Measurements from ENCODE around the gene FEZ2.

The FEZ2 gene

DNA sequence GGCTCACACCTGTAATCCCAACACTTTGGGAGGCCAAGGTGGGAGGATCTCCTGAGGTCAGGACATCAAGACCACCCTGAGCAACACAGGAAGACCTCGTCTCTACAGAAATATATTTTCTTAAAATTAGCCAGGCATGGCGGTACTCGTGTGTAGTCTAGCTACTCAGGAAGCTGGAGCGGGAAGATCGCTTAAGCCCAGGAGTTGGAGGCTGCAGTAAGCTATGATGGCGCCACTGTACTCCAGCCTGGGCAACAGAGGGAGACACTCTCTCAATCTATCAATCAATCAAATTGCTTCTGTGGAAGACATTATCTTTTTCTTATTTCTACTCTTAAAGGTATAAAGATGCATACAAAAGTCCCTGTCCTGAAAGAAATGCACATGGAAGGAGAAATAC lies 11.3 kb downstream of the FEZ2 start:
- no peak for DNase-seq

DNA sequence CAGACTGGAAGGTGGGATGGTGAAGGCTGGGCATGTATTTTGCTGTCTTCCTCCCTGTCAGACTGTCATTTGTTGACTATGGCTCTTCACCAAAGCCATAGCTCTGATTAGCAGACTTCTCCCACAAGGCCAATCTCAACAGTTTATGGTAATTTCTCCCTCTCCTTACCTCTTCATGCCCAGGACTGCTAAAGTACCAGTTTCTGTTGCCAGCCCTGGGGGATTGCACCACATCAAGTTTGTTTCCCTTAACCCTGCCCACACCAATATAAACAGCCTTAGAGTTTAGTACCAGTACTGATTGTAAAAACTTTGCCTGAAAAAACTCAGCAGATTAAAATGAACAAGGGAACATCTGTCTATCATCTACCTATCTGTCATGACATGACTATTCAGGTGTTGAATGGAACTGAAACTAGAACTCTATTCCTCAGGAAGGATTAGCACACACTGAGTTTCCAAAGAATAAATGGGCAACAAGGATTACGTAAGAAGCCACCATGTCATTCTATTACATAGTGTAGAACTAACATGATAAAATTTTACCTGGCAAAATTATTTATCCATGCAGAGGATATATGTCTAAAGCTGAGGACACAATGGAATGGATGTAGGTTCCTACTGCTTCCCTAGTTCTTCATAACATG lies 13.7 kb downstream of the FEZ2 start:
- DNase-seq = no peak

DNA sequence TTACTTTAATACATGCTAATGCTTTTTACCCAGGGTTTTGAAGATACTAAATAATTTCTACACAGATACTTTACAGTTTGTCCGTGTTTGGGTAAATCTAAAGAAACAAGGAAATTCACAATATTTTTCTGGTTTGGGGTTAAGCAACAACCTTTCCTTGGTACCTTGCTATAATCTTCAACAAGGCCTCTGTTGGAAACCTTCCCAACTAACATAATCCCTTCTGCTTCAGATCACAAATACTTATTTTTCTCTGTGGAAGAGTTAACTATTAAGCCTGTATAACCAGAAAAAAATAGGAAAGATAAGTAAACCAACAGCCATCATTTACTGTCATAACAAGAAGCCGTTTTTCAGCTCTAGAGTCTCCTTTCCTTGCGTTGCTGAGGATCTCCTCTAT lies 15.0 kb downstream of the FEZ2 start:
- no peak for DNase-seq

DNA sequence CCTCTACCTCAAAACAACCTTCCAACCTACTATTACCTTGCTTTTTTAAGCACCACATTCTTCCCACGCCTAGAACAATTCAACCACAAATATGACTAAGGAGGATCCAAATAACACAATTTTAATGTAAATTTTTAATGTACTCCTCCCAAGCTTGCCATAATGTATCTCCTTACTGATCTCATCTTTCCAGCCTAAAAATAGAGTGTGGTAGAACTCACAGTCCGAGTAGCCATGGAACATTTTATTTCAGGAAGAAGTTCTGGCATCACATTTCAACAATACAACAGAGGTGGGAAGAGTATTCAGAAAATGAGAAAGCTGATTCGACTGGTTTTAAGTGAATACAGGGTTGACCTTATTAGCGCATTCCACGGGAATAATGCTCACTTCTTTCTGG lies 15.4 kb downstream of the FEZ2 start:
- no peak for DNase-seq

DNA sequence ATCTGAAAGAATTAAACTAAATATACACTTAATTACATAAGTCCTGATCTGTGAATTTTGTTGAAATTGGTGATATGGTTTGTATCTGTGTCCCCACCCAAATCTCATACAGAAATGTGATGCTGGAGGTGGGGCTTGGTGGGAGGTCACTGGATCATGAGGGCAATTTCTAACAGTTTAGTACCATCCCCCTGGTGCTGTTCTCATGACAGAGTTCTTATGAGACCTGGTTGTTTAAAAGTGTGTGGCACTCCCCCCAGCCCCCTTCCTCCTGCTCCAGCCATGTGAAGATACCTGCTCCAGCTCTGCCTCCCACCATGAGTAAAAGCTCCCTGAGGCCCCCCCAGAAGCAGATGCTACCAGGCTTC lies 18.7 kb downstream of the FEZ2 start:
- no peak for DNase-seq

DNA sequence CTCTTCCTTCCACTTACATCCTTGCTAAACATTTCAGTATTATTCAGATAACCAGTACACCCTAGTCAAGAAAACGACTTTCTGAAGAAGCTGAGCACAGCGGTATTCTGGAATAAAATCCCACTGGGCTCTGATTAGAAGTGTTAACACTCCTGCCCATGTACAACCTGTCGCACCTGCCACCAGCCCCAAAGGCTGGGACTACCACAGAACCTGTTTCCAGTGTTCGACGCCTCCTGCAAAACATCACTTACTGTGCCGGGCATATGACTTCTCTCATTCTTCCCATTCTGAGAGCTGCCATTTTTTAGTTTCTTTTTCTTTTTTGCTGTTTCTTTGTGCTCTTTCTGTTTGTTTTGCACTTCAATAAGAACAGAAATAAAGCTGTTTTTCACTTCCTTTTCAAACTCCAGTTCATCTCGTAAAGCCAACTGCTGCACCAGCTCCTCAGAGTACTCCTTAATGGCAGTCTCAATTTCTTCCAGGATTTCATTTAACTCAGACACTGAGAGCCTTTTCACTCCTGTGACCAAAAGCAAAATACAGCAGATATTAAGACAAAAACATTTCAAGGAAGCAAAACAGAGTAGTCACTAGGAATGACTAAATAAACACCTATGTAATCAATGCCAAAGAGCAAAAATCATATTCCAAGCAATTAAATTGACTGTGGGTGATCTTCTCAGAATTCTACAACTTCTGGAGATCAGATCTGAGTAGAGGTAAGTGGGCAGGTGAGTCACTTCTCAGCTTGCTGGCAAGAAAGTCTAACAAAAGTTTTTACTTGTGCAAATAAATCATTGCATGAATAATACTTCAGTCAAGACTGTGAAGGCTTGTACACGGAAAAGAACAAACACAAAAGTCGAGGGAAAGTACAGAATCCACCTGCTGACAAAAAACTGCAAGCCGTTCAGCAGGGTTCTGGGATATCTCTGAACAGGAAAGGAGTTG lies 19.3 kb downstream of the FEZ2 start:
- no peak for DNase-seq

DNA sequence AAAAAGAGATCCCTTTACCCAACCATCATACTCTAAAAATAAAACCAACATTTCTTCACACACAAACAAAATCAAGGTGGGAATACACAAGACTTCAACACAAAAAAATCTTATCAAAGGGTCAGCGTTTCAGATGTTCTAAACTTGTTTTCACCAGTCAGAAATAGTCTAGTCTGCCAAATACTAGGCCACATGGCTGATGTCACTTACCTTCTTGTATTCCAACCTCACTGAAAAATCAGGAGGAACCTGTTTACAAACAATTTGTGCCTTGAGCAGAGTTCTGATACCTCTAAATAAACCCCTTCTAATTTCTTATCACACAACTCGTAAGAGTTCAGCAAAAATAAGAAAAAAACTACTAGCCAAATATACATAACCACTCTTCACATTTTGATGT lies 20.1 kb downstream of the FEZ2 start:
- no peak for DNase-seq

DNA sequence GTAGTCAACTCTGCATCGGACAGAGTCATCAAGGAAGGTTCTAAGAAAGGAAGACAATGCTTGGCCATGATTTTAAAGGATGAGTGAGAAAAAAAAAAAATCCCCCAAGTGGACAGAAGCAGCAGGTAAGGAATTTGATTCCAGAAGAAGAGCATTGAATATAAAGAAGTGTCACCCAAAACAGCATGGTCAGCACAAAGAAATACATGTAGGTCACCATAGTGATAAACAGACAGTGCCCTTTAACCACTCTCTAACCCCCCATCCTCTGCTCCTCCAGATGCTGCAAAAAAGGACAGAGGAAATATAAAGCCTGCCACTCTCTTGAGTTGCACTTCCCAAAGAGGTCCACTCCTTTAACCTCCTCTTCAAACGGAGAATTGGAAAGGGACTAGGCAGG lies 23.4 kb downstream of the FEZ2 start:
- DNase-seq = no peak

DNA sequence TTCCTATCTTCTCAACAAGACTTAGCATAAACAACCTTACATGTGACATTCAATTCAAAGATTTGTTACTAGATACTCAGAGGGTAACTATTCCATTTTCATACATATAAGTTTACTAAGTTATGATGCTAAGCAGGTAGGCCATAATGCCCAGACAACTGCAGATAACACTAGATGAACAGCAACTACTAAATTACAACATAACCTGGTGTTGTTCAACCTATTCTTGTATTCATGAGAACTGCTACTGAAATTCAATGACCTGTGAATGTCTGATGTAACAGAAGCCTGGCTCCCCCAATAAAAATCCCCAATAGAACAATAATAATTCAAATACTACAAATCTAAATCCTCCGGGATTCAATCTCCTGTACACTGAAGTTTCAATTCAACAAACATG lies 24.8 kb downstream of the FEZ2 start:
- DNase-seq = no peak

DNA sequence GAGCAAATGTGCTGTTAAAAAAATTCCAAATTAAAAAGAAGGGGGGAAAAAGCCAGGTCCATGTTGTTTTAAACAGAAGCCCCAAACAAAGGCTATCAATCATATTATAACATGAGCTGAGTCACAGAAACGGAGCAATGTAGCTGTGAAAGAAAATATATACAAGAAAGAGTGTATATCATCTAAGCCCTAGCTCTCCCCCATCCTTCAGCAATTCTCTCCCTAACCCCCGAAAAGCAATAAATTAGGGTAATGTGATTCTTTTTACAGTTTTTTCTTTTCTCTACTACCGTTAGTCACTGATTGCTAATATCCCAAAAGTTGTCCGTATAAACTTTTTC lies 25.3 kb downstream of the FEZ2 start:
- DNase-seq = no peak

DNA sequence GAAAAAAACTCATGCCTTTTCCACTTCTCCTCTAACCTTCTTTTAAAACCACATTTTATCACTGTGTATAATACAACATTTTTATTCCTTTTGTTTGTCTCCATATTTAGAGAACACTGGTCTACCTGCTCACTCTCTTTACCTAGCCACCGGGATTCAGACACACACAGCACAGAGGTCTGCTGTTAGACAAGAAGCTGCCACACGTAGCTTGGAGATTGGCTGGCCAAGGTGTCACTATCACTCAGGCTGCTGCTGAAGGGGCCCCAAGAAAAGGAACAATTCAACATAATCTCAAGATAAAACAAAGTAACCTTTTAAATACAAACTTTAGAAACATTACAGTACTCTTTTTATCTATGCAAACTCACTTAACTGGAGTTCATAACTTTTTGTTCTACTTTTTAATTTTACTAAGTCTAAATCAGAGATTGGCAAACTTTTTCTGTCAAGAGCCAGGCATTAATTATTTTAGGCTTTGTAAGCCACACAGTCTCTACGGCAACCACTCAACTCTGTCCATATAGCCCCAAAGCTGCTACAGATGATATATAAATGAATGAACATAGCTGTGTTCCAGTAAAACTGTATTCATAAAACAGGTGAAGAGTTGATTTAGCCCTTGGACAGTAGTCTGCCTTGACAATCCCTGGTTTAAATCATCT lies 25.8 kb downstream of the FEZ2 start:
- no peak for DNase-seq

DNA sequence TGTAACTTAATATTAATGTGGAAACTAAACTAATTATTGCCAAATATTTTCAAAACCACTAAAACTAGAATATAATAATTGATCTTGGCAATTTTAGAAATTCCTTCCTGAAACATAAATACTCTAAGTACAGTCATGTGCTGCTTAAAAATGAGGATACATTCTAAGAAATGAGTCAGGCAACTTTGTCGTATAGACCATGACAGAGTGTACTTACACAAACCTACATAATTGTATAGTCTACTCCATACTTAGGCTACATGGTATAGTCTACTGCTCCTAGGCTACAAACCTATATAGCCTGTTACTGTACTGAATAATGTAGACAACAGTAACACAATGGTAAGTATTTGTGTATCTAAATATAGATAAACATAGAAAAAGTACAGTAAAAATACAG lies 27.6 kb downstream of the FEZ2 start:
- no peak for DNase-seq

DNA sequence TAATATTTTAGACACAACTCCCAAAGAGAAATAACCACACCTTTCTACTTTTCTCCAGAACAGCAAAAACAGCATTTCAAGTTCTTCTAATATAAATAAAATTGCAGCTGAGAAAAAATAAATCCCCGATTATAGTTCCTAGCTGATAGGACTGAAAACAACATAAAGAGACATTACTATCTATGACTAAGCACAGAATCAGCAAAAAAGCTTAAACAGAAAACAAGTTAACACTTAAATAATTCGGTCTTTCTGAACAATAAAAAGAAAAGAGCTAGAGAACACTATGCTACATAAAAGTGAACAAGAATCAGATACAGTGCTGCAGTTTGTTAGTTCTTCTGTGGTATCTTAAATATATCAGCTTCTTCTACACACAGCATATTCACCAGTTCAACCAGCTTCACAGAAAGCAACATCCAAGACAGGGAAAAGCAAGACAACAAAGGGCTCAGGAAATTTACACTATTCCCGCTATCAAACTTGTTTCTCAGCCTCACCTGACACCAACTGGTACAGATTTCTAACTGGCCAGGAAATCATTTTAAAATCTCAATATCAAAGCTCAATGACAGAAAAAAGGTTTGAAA lies 28.6 kb downstream of the FEZ2 start:
- no peak for DNase-seq

DNA sequence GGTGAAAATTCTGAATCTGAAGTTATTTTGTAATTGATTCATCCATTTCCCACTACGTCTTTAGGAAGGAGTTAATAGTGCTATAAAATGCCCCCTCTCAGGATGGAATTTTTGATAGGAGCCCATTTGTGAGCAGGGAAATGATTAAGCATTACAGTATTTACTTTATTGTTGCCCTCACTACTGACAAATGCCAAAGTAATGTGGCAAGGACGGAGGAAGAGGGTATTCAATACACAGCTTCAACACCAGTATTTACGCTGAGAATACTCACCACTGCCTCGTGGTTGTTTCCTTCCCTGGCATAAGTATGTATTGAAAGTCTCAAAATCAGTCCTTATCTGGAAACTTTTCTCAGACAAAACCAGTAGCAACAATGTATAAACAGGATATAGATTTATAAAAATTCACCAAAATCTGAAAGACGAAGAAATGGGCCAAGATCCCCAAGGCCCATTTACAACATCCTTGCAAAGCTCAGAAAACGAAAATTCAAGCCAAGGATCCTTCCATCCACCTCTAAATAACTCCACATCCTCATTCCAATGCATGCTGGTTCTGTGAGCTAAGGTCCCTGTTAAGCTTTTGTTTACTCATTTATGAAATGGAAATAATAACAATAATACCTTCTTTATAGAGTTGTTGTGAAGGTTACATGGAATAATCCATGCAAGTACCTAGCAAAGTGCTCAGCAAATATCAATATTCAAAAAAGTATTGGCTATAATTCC lies 29.3 kb downstream of the FEZ2 start:
- no peak for DNase-seq

DNA sequence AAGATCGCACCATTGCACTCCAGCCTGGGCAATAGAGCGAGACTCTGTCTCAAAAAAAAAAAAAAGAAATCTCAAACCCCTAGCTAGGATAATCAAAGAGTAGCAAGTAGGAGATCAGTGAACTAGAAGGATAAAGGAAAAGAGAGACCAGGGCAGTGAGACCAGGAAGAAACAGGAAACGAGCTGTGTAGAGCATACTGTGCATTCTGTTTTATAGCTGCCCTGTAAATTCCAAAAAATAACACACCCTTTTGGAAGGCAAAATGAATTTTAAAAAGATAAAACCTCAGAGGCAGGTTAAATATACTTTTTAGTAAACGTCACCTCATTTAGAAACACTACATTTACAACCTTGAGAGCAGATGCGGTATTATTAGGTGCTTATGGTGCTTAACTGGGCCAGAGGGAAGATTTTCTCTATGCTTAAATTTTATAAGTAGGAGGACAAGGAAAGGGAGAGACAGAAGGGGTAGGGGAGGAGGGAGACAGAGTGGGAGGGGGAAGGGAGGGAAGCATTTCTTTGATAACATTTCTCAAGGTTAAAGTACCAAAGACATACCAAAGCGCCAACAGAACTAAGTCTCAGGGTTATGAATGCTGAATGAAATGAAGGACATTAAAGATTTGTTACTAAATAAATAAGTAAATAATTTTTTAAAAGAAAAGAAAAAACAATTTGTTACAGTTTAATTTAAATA lies 30.1 kb downstream of the FEZ2 start:
- DNase-seq = no peak

DNA sequence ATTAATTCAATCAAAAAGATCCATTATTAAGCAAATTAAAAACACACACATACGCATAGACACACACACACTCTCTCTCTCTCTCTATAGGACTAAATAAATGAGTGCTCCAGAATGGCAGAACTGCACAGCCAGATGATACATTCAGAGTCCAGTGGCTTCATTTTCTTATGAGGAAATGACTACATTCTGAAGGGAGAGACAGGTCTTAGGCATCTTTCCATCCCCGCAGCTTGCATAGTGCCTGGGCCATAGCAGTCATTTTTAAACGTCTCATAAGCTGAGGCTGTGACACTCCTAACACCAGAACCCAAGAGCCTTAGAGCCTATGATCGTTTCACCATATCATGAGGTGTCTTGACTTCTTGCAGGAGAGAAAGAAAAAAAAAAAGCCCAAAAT lies 31.1 kb downstream of the FEZ2 start:
- no peak for DNase-seq

DNA sequence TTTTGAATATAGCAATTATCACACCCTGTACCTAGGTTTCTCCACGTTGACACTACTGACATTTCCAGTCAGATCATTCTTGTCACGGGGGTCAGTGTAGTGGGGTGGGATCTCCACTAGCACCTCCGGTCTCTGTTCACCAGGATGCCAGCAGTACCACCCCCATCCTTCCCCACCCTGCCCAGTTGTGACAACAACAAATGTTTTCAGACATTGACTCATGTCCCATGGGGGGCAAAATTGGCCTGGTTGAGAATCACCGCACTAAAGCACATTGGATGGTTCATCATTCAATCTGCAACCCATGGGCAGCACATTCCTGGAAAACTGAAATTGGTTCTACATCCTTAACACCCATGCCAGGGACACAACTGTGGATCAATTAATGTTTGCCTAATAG lies 32.3 kb downstream of the FEZ2 start:
- no peak for DNase-seq

DNA sequence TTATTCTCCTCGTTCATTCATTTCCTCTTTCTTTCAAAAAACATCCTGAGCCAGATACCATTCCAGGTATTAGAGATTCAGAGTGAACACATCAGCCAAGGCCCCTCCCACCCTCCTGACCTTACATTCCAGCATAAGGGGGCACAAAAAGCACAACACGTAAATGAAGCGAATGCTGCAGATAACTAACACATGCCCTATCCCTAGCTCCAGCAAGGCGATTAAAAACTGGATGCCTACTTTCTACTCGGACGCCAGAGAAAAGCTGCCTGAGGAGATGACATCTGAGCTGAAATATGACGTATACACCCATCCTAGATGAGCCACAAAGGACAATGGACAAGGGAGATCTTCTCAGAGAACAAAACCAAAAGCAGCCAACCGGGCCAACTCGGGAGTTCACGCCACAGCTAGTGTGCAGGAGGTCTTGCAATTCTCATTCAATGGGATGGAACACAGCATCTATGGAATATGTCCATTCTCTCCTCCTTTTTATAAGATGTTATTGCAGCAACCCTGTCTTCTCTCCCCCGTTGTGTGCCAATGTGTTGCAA lies 33.5 kb downstream of the FEZ2 start:
- DNase-seq = no peak

DNA sequence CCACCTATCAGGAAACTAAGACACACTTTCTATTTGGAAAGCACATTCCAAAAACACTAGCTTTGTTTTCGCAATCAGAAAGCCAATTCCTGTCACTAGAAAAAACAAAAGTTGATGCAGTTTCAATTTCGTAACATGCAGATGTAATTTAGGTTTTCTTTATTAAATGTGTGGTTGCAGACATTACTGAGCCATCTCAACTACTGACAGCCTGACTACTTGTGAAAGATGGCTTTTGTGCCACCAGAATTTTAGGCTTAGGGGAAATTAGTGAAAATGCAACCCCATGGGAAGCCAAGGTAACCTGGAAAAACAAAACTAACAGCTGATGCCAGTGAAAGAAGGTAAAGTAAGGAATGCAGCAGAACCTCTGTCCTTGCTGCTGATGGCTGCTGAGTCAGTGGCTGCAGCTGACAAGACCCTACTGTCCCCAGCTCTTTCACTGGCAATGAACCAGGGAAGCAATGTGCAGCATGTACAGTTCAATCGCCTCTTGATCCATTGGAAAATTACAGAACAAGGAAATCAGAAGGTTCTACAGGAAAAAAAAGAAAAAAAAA lies 34.9 kb downstream of the FEZ2 start:
- DNase-seq = no peak

DNA sequence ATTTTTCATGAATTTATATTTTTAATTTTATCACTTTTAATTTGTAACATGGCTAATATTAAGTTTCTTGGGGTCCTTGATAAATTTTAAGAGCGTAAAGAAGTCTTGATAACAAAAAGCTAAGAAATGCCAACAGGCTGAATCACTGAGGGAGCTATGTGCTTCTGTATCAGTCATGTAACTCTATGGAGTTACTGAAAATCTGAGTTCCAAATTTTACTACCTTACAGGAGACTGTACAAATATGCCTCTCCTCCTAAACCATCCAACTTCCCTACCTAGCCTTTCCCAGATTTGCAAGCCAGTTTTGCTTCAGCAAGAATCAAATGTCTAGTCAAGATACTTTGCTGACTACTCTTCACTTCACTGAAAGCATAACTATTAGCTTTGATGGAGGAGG lies 35.7 kb downstream of the FEZ2 start:
- no peak for DNase-seq

DNA sequence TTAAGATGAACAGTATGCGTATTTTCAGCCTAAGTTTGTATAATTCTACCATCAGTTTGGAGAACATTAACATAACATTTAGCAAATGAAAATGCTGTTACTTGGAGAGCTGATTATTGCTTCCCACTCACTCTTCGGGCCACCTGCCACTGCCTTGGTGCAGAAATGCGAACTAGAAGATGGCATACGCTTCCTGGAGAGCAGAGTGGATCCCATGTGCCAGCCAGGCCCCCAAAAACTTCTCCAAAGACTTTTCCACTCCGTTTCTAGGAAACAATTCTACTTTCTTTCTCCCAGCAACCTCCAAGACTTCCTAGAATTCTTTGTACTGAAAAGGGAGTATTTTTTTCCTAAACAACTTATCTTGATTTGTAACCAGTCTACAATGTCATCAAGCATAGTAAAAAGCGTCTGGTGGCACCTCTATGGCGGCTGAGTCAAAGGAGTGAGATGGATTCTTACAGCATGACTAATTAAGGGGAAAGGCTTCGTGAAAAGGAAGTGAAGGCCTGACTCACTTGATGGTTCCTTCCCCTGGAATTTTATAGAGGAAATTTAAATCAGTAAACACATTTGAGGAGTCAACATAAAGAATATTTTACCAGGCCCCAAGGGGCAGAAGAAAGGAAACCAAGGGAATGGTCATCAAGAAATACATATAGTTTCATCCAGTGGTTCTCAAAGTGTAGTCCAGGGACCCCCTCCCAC lies 36.6 kb downstream of the FEZ2 start:
- DNase-seq = no peak

Measured in effector CD4-positive, alpha-beta T cell (primary cell).